NB4 (cell line): Measurements from ENCODE around the gene DLGAP3.

Experiments used
- MYC ChIP-seq: IDR thresholded peaks from 2 replicates; pipeline ENCODE4 v1.6.1; 2011; ENCODE audit warnings: low read depth, low read length
- POLR2A ChIP-seq: IDR thresholded peaks from 2 replicates; pipeline ENCODE4 v1.6.1; 2011; ENCODE audit warnings: mild to moderate bottlenecking; ENCODE audit not compliant: insufficient read length; ENCODE audit errors: extremely low read depth
- TF ChIP-seq, protein P1 (sequence below): IDR thresholded peaks from one replicate; pipeline ENCODE4 v1.5.1; 2012; ENCODE audit warnings: low read depth, low read length

DNA sequence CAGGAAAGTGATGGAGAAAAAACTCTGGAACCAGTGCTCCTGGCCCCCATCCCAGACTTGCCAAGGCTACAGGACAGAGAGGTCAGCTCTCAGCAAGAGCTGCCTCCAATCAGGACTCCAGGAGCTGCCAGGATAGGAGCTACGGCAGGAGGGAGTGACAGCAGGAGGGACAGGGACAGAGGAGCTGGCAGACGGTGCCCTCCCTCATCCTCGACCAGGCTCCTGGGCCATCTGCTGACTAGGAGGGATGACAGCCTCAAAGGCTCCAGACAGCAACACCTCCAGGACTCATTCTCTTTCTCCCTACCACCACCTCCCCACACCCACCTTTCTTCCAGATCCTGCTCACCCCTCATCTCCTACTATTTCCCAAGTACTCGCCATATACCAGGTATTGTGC is 22.7 kb downstream of the DLGAP3 start:
- TF ChIP-seq, protein P1, sequence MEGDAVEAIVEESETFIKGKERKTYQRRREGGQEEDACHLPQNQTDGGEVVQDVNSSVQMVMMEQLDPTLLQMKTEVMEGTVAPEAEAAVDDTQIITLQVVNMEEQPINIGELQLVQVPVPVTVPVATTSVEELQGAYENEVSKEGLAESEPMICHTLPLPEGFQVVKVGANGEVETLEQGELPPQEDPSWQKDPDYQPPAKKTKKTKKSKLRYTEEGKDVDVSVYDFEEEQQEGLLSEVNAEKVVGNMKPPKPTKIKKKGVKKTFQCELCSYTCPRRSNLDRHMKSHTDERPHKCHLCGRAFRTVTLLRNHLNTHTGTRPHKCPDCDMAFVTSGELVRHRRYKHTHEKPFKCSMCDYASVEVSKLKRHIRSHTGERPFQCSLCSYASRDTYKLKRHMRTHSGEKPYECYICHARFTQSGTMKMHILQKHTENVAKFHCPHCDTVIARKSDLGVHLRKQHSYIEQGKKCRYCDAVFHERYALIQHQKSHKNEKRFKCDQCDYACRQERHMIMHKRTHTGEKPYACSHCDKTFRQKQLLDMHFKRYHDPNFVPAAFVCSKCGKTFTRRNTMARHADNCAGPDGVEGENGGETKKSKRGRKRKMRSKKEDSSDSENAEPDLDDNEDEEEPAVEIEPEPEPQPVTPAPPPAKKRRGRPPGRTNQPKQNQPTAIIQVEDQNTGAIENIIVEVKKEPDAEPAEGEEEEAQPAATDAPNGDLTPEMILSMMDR: no peak
- TF ChIP-seq POLR2A (no peak), MYC (no peak)
